HG02759 (cell line): Measurements from ENCODE around the gene CES4A.

Experiments
- ATAC-seq: cut with Tn5 transposase; IDR thresholded peaks from one replicate; pipeline ENCODE4 v1.9.1; 2021; ENCODE audit warnings: mild to moderate bottlenecking, moderate library complexity; ENCODE audit not compliant: unreplicated experiment

Gene CES4A

GRCh38 chr16:67017810-67018488 lies 29.6 kb downstream of the CES4A start:
- peak; percentile 79 for ATAC-seq

DNA sequence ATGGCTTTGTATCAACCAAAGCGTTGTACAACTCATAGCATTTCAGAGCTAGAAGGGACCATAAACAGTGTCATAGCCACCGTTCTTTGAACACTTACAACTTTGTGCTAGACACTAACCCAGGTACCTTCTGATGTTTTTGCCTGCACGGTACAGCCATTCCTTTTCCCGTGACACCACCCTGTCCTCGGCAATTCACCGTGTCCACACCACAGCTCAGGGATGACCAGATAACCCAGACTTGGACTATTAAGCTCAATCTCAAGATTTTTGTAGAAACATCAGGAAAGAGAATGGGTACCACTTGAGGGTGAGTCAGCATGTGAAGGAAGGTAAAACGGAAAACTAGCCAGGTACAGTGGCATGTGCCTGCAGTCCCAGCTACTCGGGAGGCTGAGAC lies 30.8 kb downstream of the CES4A start:
- no peak for ATAC-seq

DNA sequence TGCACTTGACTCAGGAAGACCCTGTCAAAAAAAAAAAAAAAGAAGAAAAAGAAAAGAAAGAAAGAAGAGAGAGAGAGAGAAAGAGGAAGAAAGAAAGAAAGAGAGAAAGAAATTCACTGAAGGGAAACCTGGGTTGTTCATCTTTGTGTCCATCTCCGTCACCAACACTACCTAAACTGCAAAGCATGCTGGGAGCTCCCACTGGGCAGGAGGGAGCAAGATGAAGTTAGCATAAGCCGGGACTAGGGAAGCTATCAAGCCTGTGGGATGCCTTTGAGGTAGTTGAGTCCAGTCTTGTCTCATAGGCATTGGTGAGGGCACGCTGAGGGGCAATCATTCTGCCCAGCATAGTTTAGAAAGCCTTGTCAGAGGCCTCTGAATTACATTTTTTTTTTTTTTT lies 32.9 kb downstream of the CES4A start:
- no peak for ATAC-seq

GRCh38 chr16:67022531-67023214 lies 34.3 kb downstream of the CES4A start:
- no peak for ATAC-seq

- no peak for ATAC-seq
These were observed 35.3 kb downstream of the CES4A start for GRCh38 chr16:67023689-67024088.

DNA sequence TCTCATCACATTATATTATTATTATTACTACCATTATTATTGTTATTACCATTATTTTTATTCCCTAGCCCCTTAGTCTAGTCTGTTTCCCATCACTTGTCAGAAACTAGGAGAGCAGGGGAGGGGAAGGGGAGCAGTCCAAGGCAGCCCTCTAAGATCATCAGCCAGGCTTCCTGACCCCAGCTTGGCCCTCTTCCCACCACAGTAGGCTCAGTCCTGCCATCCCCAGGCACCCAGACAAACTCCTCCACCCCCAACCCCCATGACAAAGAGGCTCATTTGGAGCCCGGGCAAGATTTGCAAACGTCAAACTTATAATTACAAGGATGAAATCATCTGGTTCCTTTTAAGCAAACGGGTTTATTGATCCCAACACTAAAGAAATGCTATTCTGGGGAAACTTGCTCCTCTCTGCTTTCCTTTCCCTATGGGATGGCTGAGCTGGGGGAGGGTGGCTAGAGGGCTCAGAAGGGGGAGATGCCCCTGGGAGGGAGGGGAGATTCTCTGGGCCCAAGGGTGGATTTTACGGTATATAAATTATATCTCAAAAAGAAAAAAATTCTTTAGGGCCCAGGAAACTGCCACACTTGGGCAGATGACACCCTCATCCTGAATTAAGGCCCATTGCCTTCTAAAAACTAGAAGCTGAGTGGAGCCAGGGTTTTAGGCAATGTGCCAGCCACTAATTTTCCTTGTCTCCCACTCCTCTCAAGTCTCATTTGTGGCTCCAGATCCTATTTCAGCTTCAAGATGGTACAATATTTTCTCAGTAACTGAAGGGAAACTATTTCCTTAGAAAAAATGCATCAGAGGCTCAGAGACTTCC lies 36.2 kb downstream of the CES4A start:
- no peak for ATAC-seq

- ATAC-seq: no peak
These were observed 36.8 kb downstream of the CES4A start for GRCh38 chr16:67025210-67025550.

- no peak for ATAC-seq
These were observed 38.2 kb downstream of the CES4A start for GRCh38 chr16:67026570-67026969.

DNA sequence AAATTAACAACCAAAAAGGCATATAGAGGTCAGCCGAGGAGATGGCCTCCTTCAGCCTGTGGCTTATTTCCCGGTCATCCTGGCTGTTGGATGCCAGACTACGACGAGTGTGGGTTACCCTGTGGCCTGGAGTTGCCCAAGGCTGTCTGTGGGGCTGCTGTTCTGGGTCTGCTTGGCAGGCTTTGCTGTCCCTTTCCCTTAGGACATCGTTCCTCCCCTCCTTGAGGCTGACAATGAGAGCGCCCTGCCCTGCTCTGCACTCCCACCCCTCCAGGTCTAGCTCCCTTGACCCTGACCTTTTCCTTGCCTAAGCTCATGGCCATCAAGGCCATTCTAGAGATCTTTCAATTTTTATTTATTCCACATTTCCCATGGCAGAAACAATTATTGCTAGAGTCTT lies 38.7 kb downstream of the CES4A start:
- no peak for ATAC-seq

GRCh38 chr16:67028167-67028695 lies 39.8 kb downstream of the CES4A start:
- ATAC-seq: no peak

DNA sequence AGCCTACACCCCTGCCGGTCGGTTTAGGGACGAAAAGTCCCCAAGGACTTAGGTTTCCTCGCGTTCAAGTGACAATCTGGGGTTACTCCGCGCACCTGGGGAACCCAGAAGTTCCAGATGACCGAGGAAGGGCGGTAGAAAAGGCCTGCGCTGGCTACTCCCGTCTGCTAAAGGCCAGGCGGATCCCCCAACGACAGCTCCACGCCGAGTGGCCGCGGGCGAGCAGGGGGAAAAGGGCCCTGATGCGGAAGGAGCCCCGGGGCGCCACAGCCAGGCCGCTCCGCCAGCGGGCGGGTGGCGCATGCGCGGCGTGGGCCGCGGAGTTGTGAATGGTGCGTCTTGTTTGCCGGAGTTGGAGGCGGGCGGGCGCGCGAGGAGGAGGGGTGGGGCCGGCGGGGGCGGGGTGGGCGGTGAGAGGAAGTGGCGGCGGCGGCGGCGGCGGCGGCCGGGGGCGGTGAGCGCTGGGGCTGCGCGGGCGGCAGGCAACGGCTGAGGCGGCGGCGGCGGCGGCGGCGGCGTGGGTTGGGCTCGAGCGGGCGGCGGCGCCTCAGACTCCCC lies 40.4 kb downstream of the CES4A start, which contains the start of gene CBFB:
TSS of gene CBFB (plus strand) at position 454 of the 558 bp plus-strand sequence. CDS start 259 bp downstream, outside the sequence.
- ATAC-seq: peak; percentile 78

- ATAC-seq: peak; percentile 43
These were observed 41.1 kb downstream of the CES4A start for GRCh38 chr16:67029254-67030096.

DNA sequence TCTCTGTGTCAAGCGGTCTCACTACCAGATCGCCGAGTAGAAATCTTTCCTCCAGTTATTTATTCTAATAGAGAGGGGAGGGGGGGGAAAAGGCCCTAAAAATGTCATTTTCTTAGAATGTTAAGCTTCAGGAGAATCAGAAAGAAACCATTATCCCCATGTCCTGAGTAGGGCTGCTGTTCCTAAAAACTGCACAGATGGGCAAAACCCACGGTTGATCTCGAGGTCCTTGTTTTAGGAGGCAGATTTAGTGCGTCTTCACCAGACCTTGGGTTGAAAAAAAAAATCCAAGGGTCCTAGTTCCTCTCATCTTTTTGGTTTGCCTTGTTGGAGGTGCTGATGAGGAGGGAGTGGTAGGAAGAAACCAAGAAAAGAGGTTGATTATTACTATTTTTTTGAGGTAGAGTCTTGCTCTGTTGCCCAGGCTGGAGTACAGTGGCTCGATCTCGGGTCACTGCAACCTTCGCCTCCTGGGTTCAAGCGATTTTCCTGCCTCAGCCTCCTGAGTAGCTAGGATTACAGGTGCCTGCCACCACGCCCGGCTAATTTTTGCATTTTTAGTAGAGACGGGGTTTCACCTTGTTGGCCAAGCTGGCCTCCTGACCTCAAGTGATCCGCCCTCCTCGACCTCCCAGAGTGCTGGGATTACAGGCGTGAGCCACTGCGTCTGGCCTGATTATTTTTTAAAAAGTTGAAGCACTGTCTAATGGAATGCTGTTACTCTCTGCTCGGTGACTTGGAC lies 42.0 kb downstream of the CES4A start:
- no peak for ATAC-seq

DNA sequence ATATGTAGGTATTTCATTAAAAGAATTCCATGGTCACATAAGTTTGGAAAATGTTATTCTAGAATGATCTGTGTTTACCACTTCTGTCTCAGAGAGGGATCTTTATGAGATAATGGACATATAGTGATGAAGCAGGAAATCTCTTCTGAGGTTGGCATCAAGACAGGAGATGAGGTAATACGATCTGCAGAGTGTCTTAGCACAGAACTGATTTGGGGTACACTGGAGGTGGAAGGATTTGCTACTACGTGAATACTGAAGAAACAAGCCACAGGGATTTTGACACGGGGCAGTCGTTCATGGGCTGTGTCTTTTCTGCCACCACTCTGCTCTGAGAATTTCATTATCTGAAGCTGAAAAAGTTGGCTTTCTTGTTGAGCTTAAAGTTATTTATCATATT lies 46.1 kb downstream of the CES4A start:
- ATAC-seq: no peak

- no peak for ATAC-seq
These were observed 47.0 kb downstream of the CES4A start for GRCh38 chr16:67035364-67035763.

- no peak for ATAC-seq
These were observed 47.9 kb downstream of the CES4A start for GRCh38 chr16:67036323-67036741.

GRCh38 chr16:67039260-67040020 lies 51.1 kb downstream of the CES4A start:
- ATAC-seq: no peak

DNA sequence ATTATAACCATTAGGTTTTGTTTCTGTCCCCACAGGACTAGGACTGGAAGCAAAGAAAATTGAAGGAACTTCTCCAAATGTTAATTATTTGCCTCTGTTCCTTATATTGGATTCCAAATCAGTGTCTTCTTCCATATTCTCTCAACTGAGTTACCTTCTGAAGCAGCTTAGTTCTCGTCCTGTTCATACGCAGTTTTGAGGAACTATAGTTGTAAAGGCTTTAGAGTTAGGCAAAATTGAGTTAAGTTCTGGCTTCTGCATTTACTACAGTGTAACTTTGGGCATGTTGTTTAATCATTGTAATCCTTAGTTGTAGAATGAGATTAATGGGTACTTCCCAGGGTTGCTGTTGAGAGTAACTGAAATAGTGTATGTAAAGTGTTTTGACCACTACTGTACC lies 51.8 kb downstream of the CES4A start:
- ATAC-seq: no peak

- ATAC-seq: no peak
These were observed 52.5 kb downstream of the CES4A start for GRCh38 chr16:67040906-67041305.
